ENCODE results near the gene PSMB2. TPM values are rescaled to one million over a fixed set of nuclear protein-coding genes. Genes with fewer than 3 reads are reported as not detected.

The PSMB2 gene
- total RNA-seq, 4 donors from 2014 or later: 37.9 to 50.2 (median 43.1) TPM

- no peaks in the 10 kb centered on the region for H3K27me3 ChIP-seq
- no peaks in the 10 kb centered on the region for H3K36me3 ChIP-seq
- H3K27ac ChIP-seq: no peak overlapping the region
- DNase-seq: no peak
- intact Hi-C loops (cut with DNase I): no loop called here
- H3K4me3 ChIP-seq (replicated peaks in 1 of 3): no peak overlapping the region
- no peak for TF ChIP-seq CTCF (IDR thresholded peaks at IDR 0.05)
- no peak for TF ChIP-seq POLR2A (IDR thresholded peaks at IDR 0.05)
- no peaks in the 10 kb centered on the region for H3K9me3 ChIP-seq
- WGBS, 2 donors: 29 to 35% methylated on average over 6 of the region's 6 CpGs
- no peaks in the 10 kb centered on the region for H3K4me1 ChIP-seq
These were observed 18.3 kb upstream of the PSMB2 start for GRCh38 chr1:35659589-35659988.

- Histone ChIP-seq H3K4me1 (no peaks in the 10 kb centered on the region), H3K27me3 (no peaks in the 10 kb centered on the region), H3K4me3 (replicated peaks in 1 of 3) (no peak overlapping the region), H3K27ac (no peak overlapping the region), H3K9me3 (no peaks in the 10 kb centered on the region), H3K36me3 (no peaks in the 10 kb centered on the region)
- WGBS, 2 donors: 54 to 63% methylated on average over 2 of the region's 2 CpGs
- intact Hi-C loops (cut with DNase I): no loop called here
- TF ChIP-seq POLR2A (IDR thresholded peaks at IDR 0.05): no peak
- no peak for DNase-seq
These were observed 16.5 kb upstream of the PSMB2 start for GRCh38 chr1:35657851-35658250.

GRCh38 chr1:35656863-35657232 is 15.5 kb upstream of the PSMB2 start:
- H3K4me3 ChIP-seq (replicated peaks in 1 of 3): no peak overlapping the region
- DNase-seq: no peak
- H3K36me3 ChIP-seq: no peaks in the 10 kb centered on the region
- no peaks in the 10 kb centered on the region for H3K4me1 ChIP-seq
- WGBS, 2 donors: 83 to 85% methylated on average over 4 of the region's 4 CpGs
- H3K27ac ChIP-seq: no peak overlapping the region
- H3K27me3 ChIP-seq: no peaks in the 10 kb centered on the region
- intact Hi-C loops (cut with DNase I): no loop called here
- TF ChIP-seq CTCF (IDR thresholded peaks at IDR 0.05): no peak
- TF ChIP-seq POLR2A (IDR thresholded peaks at IDR 0.05): no peak
- H3K9me3 ChIP-seq: no peaks in the 10 kb centered on the region

GRCh38 chr1:35656148-35656862 is 15.0 kb upstream of the PSMB2 start:
- TF ChIP-seq CTCF (IDR thresholded peaks at IDR 0.05): no peak
- TF ChIP-seq POLR2A (IDR thresholded peaks at IDR 0.05): no peak
- 71 to 72% methylated on average over 5 of the region's 5 CpGs for WGBS, 2 donors
- DNase-seq: no peak

GRCh38 chr1:35655196-35655595 is 13.9 kb upstream of the PSMB2 start:
- Histone ChIP-seq H3K4me1 (peaks cover 0 to 5% of the 10 kb centered on the region in 2 donors), H3K36me3 (no peaks in the 10 kb centered on the region), H3K27ac (no peak overlapping the region), H3K9me3 (no peaks in the 10 kb centered on the region), H3K4me3 (replicated peaks in 1 of 3) (no peak overlapping the region), H3K27me3 (no peaks in the 10 kb centered on the region)
- intact Hi-C loops (cut with DNase I): no loop called here
- no peak for DNase-seq
- TF ChIP-seq CTCF (IDR thresholded peaks at IDR 0.05): no peak
- TF ChIP-seq POLR2A (IDR thresholded peaks at IDR 0.05): no peak
- 38 to 41% methylated on average over 1 of the region's 1 CpG for WGBS, 2 donors

More at GRCh38 chr1:35656148-35656862, 15.0 kb upstream of the PSMB2 start:
- Histone ChIP-seq H3K4me1 (no peaks in the 10 kb centered on the region), H3K4me3 (replicated peaks in 1 of 3) (no peak overlapping the region), H3K36me3 (no peaks in the 10 kb centered on the region), H3K9me3 (no peaks in the 10 kb centered on the region), H3K27ac (no peak overlapping the region), H3K27me3 (no peaks in the 10 kb centered on the region)
- intact Hi-C loops (cut with DNase I): no loop called here

All from thyroid gland (tissue), 4 donors.